Gastroesophageal sphincter (tissue), 3 donors: ENCODE results near the gene KAZN.

Experiments
- POLR2A ChIP-seq, 2 donors: fragments of 450-650 bp; IDR thresholded peaks; one replicate each; pipeline ENCODE4 v1.6.1; 2017; ENCODE audit warnings: antibody characterized with exemption in 2 of 2, mild to moderate bottlenecking in 2 of 2, moderate library complexity in 1 of 2
- POLR2AphosphoS5 ChIP-seq: sonication (generic); formaldehyde crosslinking; IDR thresholded peaks from one replicate; pipeline ENCODE4 v1.6.1; 2017; ENCODE audit warnings: antibody characterized with exemption
- TF ChIP-seq, protein P1 (sequence below), 4 experiments: fragments of 200-600 bp in 2 of 4; fragments of 450-650 bp in 2 of 4; sonication (generic) in 1 of 4; IDR thresholded peaks; one replicate each; pipeline ENCODE4 v1.5.1; 2017 to 2019; ENCODE audit warnings: antibody characterized with exemption in 4 of 4, mild to moderate bottlenecking in 2 of 4, moderate library complexity in 2 of 4

DNA sequence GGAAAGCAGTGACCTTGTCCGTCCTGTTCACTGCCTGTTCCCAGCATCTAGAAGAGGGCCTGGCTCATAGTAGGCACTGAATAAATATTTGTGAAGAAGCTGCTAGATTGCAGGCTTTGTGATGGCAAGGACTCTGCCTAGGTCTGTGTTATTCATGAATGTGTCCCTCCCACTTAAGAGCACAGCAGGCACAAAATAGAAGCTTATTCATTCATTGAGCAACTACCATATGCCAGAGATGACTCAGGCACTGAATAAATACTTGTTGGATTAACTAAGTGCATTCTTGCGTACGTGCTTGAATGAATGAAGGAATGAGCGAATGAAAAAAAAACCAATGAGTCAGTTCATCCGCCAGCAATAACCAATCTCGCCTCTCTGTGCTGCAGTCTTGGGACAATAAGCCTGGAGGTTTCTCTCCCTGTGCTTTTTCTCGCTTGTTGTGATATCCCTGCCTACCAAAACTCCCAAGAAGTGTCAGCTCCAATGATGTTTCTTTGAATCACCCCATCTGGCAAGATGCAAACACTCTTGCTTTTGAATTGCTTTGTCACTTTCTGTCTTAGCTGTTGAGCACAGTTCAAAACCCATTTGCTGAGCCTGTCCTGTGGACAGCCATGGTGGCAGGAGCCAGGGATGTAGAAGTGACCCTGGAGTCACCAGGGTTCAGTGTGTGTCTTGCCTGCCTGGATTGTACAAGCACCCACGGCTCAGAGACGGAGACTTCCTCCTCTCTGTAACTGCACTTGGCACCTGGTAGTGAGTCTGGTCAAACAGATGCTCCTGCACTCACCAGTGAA, 143.9 kb downstream of the KAZN start:
- TF ChIP-seq POLR2A (IDR thresholded peaks at IDR 0.05) (no peak), POLR2AphosphoS5 (peak; percentile 36)
- TF ChIP-seq, protein P1, sequence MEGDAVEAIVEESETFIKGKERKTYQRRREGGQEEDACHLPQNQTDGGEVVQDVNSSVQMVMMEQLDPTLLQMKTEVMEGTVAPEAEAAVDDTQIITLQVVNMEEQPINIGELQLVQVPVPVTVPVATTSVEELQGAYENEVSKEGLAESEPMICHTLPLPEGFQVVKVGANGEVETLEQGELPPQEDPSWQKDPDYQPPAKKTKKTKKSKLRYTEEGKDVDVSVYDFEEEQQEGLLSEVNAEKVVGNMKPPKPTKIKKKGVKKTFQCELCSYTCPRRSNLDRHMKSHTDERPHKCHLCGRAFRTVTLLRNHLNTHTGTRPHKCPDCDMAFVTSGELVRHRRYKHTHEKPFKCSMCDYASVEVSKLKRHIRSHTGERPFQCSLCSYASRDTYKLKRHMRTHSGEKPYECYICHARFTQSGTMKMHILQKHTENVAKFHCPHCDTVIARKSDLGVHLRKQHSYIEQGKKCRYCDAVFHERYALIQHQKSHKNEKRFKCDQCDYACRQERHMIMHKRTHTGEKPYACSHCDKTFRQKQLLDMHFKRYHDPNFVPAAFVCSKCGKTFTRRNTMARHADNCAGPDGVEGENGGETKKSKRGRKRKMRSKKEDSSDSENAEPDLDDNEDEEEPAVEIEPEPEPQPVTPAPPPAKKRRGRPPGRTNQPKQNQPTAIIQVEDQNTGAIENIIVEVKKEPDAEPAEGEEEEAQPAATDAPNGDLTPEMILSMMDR (IDR thresholded peaks at IDR 0.05), result no peak
